SH-SY5Y (cell line): ENCODE results near the gene GOSR2.

Experiments used
- GATA2 ChIP-seq: IDR thresholded peaks from 2 replicates; pipeline ENCODE4 v1.6.1; 2011; ENCODE audit warnings: mild to moderate bottlenecking, low read depth, low read length
- GATA3 ChIP-seq: IDR thresholded peaks from 2 replicates; pipeline ENCODE4 v1.6.1; 2011; ENCODE audit warnings: low read depth, mild to moderate bottlenecking, low read length, moderate library complexity

DNA sequence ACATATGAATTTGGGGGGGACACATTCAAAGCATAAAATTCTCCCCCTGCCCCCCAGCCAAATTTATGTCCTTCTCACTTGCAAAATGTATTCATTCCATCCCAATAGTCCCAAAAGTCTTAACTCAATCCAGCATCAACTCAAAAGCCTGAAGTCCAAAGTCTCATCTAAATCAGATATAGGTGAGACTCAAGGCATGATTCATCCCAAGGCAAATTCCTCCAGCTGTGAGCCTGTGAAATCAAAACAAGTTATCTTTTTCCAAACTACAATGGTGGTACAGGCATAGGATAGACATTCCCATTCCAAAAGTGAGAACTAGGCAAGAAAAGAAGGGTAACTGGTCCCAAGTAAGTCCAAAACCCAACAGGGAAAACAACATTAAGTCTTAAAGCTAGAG, 5.9 kb upstream of the GOSR2 start:
- TF ChIP-seq GATA3 (no peak), GATA2 (no peak)
